Non-pigmented ciliary epithelial cell (primary cell): ENCODE measurements around the gene KCNH2.

Experiments
- DNase-seq: peaks from one replicate; pipeline ENCODE4 v3.0.0-alpha.2; 2010; ENCODE audit warnings: low read depth

KCNH2 gene

GRCh38 chr7:150904011-150904909 is 73.9 kb downstream of the KCNH2 start:
- no peak for DNase-seq

- DNase-seq, result peak; percentile 20
Observed at GRCh38 chr7:150903606-150904005, 74.5 kb downstream of the KCNH2 start.

GRCh38 chr7:150902078-150903033 is 75.8 kb downstream of the KCNH2 start:
- DNase-seq, result no peak

- DNase-seq, result no peak
Observed at GRCh38 chr7:150901160-150902035, 76.7 kb downstream of the KCNH2 start.

- DNase-seq, result no peak
Observed at GRCh38 chr7:150900675-150901074, 77.4 kb downstream of the KCNH2 start.

GRCh38 chr7:150898475-150899011 is 79.6 kb downstream of the KCNH2 start:
- DNase-seq, result no peak

- DNase-seq, result no peak
Observed at GRCh38 chr7:150897502-150898474, 80.3 kb downstream of the KCNH2 start.

GRCh38 chr7:150896562-150897209 is 81.4 kb downstream of the KCNH2 start:
- no peak for DNase-seq

GRCh38 chr7:150895809-150896208 is 82.3 kb downstream of the KCNH2 start:
- DNase-seq, result no peak
